HepG2 (cell line): ENCODE data around the gene SUSD3. TPM values are rescaled to one million over a fixed set of nuclear protein-coding genes. Genes with fewer than 3 reads are reported as not detected.

Experiments
- GZF1 ChIP-seq: sonication (generic); formaldehyde crosslinking; IDR thresholded peaks from 2 replicates; pipeline ENCODE4 v1.5.1; 2020; ENCODE audit warnings: mild to moderate bottlenecking, missing genetic modification reagents
- HOXA3 ChIP-seq: sonication (generic); formaldehyde crosslinking; IDR thresholded peaks from 2 replicates; pipeline ENCODE4 v1.5.0; 2020; ENCODE audit warnings: missing genetic modification reagents
- MAFG ChIP-seq: sonication (generic); formaldehyde crosslinking; IDR thresholded peaks from 2 replicates; pipeline ENCODE4 v1.5.1; 2020; ENCODE audit warnings: mild to moderate bottlenecking, missing genetic modification reagents
- MATR3 ChIP-seq: sonication (generic); formaldehyde crosslinking; IDR thresholded peaks from 2 replicates; pipeline ENCODE4 v1.4.0; 2020; ENCODE audit warnings: missing genetic modification reagents
- MZF1 ChIP-seq: sonication (generic); formaldehyde crosslinking; IDR thresholded peaks from 2 replicates; pipeline ENCODE4 v1.8.1; 2023; ENCODE audit warnings: mild to moderate bottlenecking, missing genetic modification reagents, borderline replicate concordance
- PAWR ChIP-seq: sonication (generic); formaldehyde crosslinking; IDR thresholded peaks from 2 replicates; pipeline ENCODE4 v1.4.0; 2020; ENCODE audit warnings: missing genetic modification reagents, mild to moderate bottlenecking, borderline replicate concordance
- POLR2AphosphoS2 ChIP-seq: IDR thresholded peaks from 2 replicates; pipeline ENCODE4 v1.6.1; 2011; ENCODE audit warnings: low read depth, low read length, improper control_type of control experiment
- SMAD1 ChIP-seq: sonication (generic); formaldehyde crosslinking; IDR thresholded peaks from 2 replicates; pipeline ENCODE4 v1.4.0; 2020; ENCODE audit warnings: missing genetic modification reagents, low read depth, mild to moderate bottlenecking, borderline replicate concordance
- TBX3 ChIP-seq: fragments of 450-650 bp; IDR thresholded peaks from 2 replicates; pipeline ENCODE4 v1.6.1; 2017; ENCODE audit warnings: antibody characterized with exemption, mild to moderate bottlenecking, inconsistent platforms, borderline replicate concordance
- ZBTB3 ChIP-seq: sonication (generic); formaldehyde crosslinking; IDR thresholded peaks from 2 replicates; pipeline ENCODE4 v1.4.0; 2020; ENCODE audit warnings: low read depth, mild to moderate bottlenecking, moderate library complexity, missing genetic modification reagents, borderline replicate concordance
- ZNF124 ChIP-seq: sonication (generic); formaldehyde crosslinking; IDR thresholded peaks from 2 replicates; pipeline ENCODE4 v1.4.0; 2020; ENCODE audit warnings: missing genetic modification reagents
- ZNF143 ChIP-seq: sonication (generic); formaldehyde crosslinking; IDR thresholded peaks from 2 replicates; pipeline ENCODE4 v1.4.0; 2020; ENCODE audit warnings: missing genetic modification reagents
- ZNF343 ChIP-seq: sonication (generic); formaldehyde crosslinking; IDR thresholded peaks from 2 replicates; pipeline ENCODE4 v1.4.0; 2020; ENCODE audit warnings: mild to moderate bottlenecking, missing genetic modification reagents
- ZNF350 ChIP-seq: sonication (generic); formaldehyde crosslinking; IDR thresholded peaks from 2 replicates; pipeline ENCODE4 v1.4.0; 2020; ENCODE audit warnings: mild to moderate bottlenecking, low read depth, missing genetic modification reagents, borderline replicate concordance
- ZNF747 ChIP-seq: sonication (generic); formaldehyde crosslinking; IDR thresholded peaks from 2 replicates; pipeline ENCODE4 v1.8.1; 2023; ENCODE audit warnings: missing genetic modification reagents, mild to moderate bottlenecking, borderline replicate concordance
- polyA plus RNA-seq, 8 experiments: library from polyadenylated mRNA; depleted of rRNA in 3 of 8; stranded (reverse) in 7 of 8; unstranded in 1 of 8; fragments of >200 nt; fragmentation: Illumina TruSeq in 4 of 8; extraction: Trizol in 4 of 8; gene quantifications; 2 replicates each; pipeline versions ENCODE4 v1.2.1 to v1.2.3, GENCODE V29; 2011 to 2016; ENCODE audit warnings: low read depth in 4 of 8, missing spikeins in 1 of 8, mixed read lengths in 1 of 8; ENCODE audit not compliant: insufficient read depth in 1 of 8
- total RNA-seq, 5 experiments: library from RNA; depleted of rRNA; stranded (reverse); fragments of >200 nt; fragmentation: Illumina TruSeq; extraction: Trizol; gene quantifications; 2 replicates each; pipeline ENCODE4 v1.2.3, GENCODE V29; 2016; ENCODE audit warnings: low read depth in 1 of 5
- TF ChIP-seq, protein P1 (sequence below): sonication (generic); formaldehyde crosslinking; IDR thresholded peaks from 2 replicates; pipeline ENCODE4 v1.4.0; 2020; ENCODE audit warnings: mild to moderate bottlenecking, missing genetic modification reagents
- TF ChIP-seq, protein P2 (sequence below): sonication (generic); formaldehyde crosslinking; IDR thresholded peaks from 2 replicates; pipeline ENCODE4 v1.5.0; 2020; ENCODE audit warnings: mild to moderate bottlenecking, missing genetic modification reagents
- TF ChIP-seq, protein P3 (sequence below): fragments of 450-650 bp; IDR thresholded peaks from 2 replicates; pipeline ENCODE4 v1.6.1; 2017
- TF ChIP-seq, protein P4 (sequence below), 2 experiments: sonication (generic) in 1 of 2; formaldehyde crosslinking in 1 of 2; IDR thresholded peaks; 2 replicates each; pipeline versions ENCODE4 v1.5.1 to v1.6.1; 2011 to 2020; ENCODE audit warnings: borderline replicate concordance in 1 of 2, low read depth in 1 of 2, low read length in 1 of 2, mild to moderate bottlenecking in 1 of 2, missing genetic modification reagents in 1 of 2, moderate library complexity in 1 of 2
- TF ChIP-seq, protein P5 (sequence below): sonication (generic); formaldehyde crosslinking; IDR thresholded peaks from 2 replicates; pipeline ENCODE4 v1.4.0; 2020; ENCODE audit warnings: missing genetic modification reagents, mild to moderate bottlenecking, borderline replicate concordance

SUSD3 gene
- total and polyA plus RNA-seq, 2 of the 13 experiments (the other 11 are each of a cell fraction or from before 2014, with no cell fraction given): 7.0 to 9.1 TPM

DNA sequence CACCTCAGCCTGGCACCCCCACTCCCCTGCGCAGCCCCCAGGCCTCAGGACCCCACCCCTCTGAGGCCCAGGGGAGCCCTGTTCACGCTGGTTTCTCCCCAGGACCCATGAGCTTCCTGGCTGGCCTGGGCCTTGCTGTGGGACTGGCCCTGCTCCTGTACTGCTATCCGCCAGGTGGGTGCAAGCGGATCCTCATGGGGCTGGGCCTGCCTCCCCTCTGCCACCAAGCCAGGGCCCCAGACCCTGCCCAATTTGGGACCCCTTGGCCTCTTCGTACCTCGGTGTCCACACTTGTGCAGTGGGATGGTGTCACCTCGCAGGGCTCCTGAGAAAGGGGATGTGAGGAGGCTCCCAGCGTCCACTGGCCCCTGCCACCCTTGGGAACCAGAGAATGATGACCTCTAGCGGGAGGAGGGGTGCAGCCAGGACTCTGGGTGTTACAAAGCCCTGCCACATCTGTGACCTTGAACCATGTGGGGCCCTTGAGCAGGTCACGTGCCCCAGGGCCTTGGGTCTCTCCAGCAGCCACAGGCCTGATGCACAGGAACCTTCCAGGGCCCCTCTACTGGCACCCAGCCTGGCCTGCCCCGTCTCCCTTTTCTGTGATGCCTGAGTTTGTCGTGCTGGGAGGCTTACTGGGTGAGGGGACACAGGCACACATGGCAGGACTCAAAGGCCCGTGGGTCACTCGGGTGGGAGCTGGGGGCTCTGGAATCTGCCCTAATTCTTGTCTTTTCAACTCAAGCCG is 53.8 kb downstream of the SUSD3 start (continued):
- TF ChIP-seq ZNF343 (CRISPR knock-in tag) (no peak), GZF1 (CRISPR knock-in tag) (0 out of 2 replicates have a peak, but pooled peaks have one; percentile 52), MATR3 (no peak), ZNF124 (CRISPR knock-in tag) (0 out of 2 replicates have a peak, but pooled peaks have one; percentile 43), PAWR (CRISPR knock-in tag) (no peak), MAFG (CRISPR knock-in tag) (no peak), ZNF350 (CRISPR knock-in tag) (peak; percentile 85), HOXA3 (CRISPR knock-in tag) (peak; percentile 71), SMAD1 (CRISPR knock-in tag) (0 out of 2 replicates have a peak, but pooled peaks have one; percentile 22), TBX3 (no peak), ZNF747 (CRISPR knock-in tag) (0 out of 2 replicates have a peak, but pooled peaks have one; percentile 68), MZF1 (CRISPR knock-in tag) (0 out of 2 replicates have a peak, but pooled peaks have one; percentile 50), ZBTB3 (CRISPR knock-in tag) (no peak), POLR2AphosphoS2 (no peak), ZNF143 (CRISPR knock-in tag) (peak; percentile 54; the same call in 1 of the 2 replicates)
- TF ChIP-seq, protein P1, sequence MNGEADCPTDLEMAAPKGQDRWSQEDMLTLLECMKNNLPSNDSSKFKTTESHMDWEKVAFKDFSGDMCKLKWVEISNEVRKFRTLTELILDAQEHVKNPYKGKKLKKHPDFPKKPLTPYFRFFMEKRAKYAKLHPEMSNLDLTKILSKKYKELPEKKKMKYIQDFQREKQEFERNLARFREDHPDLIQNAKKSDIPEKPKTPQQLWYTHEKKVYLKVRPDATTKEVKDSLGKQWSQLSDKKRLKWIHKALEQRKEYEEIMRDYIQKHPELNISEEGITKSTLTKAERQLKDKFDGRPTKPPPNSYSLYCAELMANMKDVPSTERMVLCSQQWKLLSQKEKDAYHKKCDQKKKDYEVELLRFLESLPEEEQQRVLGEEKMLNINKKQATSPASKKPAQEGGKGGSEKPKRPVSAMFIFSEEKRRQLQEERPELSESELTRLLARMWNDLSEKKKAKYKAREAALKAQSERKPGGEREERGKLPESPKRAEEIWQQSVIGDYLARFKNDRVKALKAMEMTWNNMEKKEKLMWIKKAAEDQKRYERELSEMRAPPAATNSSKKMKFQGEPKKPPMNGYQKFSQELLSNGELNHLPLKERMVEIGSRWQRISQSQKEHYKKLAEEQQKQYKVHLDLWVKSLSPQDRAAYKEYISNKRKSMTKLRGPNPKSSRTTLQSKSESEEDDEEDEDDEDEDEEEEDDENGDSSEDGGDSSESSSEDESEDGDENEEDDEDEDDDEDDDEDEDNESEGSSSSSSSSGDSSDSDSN (CRISPR knock-in tag): peak; percentile 39; the same call in 1 of the 2 replicates
- TF ChIP-seq, protein P2, sequence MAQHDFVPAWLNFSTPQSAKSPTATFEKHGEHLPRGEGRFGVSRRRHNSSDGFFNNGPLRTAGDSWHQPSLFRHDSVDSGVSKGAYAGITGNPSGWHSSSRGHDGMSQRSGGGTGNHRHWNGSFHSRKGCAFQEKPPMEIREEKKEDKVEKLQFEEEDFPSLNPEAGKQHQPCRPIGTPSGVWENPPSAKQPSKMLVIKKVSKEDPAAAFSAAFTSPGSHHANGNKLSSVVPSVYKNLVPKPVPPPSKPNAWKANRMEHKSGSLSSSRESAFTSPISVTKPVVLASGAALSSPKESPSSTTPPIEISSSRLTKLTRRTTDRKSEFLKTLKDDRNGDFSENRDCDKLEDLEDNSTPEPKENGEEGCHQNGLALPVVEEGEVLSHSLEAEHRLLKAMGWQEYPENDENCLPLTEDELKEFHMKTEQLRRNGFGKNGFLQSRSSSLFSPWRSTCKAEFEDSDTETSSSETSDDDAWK: no peak
- TF ChIP-seq, protein P3, sequence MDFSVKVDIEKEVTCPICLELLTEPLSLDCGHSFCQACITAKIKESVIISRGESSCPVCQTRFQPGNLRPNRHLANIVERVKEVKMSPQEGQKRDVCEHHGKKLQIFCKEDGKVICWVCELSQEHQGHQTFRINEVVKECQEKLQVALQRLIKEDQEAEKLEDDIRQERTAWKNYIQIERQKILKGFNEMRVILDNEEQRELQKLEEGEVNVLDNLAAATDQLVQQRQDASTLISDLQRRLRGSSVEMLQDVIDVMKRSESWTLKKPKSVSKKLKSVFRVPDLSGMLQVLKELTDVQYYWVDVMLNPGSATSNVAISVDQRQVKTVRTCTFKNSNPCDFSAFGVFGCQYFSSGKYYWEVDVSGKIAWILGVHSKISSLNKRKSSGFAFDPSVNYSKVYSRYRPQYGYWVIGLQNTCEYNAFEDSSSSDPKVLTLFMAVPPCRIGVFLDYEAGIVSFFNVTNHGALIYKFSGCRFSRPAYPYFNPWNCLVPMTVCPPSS: no peak
- TF ChIP-seq, protein P4, sequence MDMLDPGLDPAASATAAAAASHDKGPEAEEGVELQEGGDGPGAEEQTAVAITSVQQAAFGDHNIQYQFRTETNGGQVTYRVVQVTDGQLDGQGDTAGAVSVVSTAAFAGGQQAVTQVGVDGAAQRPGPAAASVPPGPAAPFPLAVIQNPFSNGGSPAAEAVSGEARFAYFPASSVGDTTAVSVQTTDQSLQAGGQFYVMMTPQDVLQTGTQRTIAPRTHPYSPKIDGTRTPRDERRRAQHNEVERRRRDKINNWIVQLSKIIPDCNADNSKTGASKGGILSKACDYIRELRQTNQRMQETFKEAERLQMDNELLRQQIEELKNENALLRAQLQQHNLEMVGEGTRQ (IDR thresholded peaks at IDR 0.05; ENCODE audit: low read depth, low read length): peak; percentile 95
- TF ChIP-seq, protein P4 (CRISPR knock-in tag; IDR thresholded peaks at IDR 0.05; ENCODE audit: borderline replicate concordance): peak; percentile 96; the same call in 1 of the 2 replicates
- TF ChIP-seq, protein P5, sequence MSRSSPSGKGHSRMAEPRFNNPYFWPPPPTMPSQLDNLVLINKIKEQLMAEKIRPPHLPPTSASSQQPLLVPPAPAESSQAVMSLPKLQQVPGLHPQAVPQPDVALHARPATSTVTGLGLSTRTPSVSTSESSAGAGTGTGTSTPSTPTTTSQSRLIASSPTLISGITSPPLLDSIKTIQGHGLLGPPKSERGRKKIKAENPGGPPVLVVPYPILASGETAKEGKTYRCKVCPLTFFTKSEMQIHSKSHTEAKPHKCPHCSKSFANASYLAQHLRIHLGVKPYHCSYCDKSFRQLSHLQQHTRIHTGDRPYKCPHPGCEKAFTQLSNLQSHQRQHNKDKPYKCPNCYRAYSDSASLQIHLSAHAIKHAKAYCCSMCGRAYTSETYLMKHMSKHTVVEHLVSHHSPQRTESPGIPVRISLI (CRISPR knock-in tag): peak; percentile 21; the same call in 1 of the 2 replicates
